LNCAP (cell line): ENCODE results near the gene MEIS2.

Source experiments
- CTCF ChIP-seq: fragments of 450-650 bp; IDR thresholded peaks from 2 replicates; pipeline ENCODE4 v1.5.1; 2017; ENCODE audit warnings: mild to moderate bottlenecking

MEIS2 gene

GRCh38 chr15:36925049-36925448 lies 175.3 kb downstream of the MEIS2 start:
- no peak for TF ChIP-seq CTCF

GRCh38 chr15:36924034-36924433 lies 176.3 kb downstream of the MEIS2 start:
- no peak for TF ChIP-seq CTCF

GRCh38 chr15:36921484-36922091 lies 178.8 kb downstream of the MEIS2 start:
- no peak for TF ChIP-seq CTCF

- no peak for TF ChIP-seq CTCF
Measured at GRCh38 chr15:36917411-36918267, 182.7 kb downstream of the MEIS2 start.

- TF ChIP-seq CTCF, result no peak
Measured at GRCh38 chr15:36914960-36915808, 185.2 kb downstream of the MEIS2 start.

- TF ChIP-seq CTCF, result no peak
Measured at GRCh38 chr15:36914466-36914865, 185.9 kb downstream of the MEIS2 start.

- no peak for TF ChIP-seq CTCF
Measured at GRCh38 chr15:36912311-36912712, 188.0 kb downstream of the MEIS2 start.
